ENCODE measurements around the gene GPLD1.

- TF ChIP-seq POLR2AphosphoS5 (IDR thresholded peaks at IDR 0.05; ENCODE audit: insufficient read depth in 1 of 2, low read depth in 1 of 2) (no peak), CTCF (IDR thresholded peaks at IDR 0.05) (no peak)
Observed at GRCh38 chr6:24469811-24470210, 19.6 kb downstream of the GPLD1 start.

All from vagina (tissue), 2 donors.